ENCODE results near the gene CCDC40.

The CCDC40 gene

GRCh38 chr17:79995696-79996095 is 40.7 kb upstream of the CCDC40 start:
- no peak for DNase-seq (ENCODE audit: extremely low read depth, low read depth)
- no peak for TF ChIP-seq CTCF (IDR thresholded peaks at IDR 0.05; ENCODE audit: low read depth, low read length)

- no peak for TF ChIP-seq CTCF (IDR thresholded peaks at IDR 0.05; ENCODE audit: low read depth, low read length)
- no peak for DNase-seq (ENCODE audit: extremely low read depth, low read depth)
These were observed 40.2 kb upstream of the CCDC40 start for GRCh38 chr17:79996291-79996690.

GRCh38 chr17:79997011-79997660 is 39.3 kb upstream of the CCDC40 start:
- no peak for DNase-seq (ENCODE audit: extremely low read depth, low read depth)
- TF ChIP-seq CTCF (IDR thresholded peaks at IDR 0.05; ENCODE audit: low read depth, low read length): no peak

- TF ChIP-seq CTCF (IDR thresholded peaks at IDR 0.05; ENCODE audit: low read depth, low read length): no peak
- DNase-seq (ENCODE audit: extremely low read depth, low read depth): no peak
These were observed 36.3 kb upstream of the CCDC40 start for GRCh38 chr17:80000136-80000535.

- TF ChIP-seq CTCF (IDR thresholded peaks at IDR 0.05; ENCODE audit: low read depth, low read length): no peak
- no peak for DNase-seq (ENCODE audit: extremely low read depth, low read depth)
These were observed 35.3 kb upstream of the CCDC40 start for GRCh38 chr17:80000981-80001775.

GRCh38 chr17:80002070-80002641 is 34.3 kb upstream of the CCDC40 start:
- DNase-seq (ENCODE audit: extremely low read depth, low read depth): no peak
- TF ChIP-seq CTCF (IDR thresholded peaks at IDR 0.05; ENCODE audit: low read depth, low read length): no peak
